Measurements from ENCODE around the gene DFFA.

The DFFA gene

DNA sequence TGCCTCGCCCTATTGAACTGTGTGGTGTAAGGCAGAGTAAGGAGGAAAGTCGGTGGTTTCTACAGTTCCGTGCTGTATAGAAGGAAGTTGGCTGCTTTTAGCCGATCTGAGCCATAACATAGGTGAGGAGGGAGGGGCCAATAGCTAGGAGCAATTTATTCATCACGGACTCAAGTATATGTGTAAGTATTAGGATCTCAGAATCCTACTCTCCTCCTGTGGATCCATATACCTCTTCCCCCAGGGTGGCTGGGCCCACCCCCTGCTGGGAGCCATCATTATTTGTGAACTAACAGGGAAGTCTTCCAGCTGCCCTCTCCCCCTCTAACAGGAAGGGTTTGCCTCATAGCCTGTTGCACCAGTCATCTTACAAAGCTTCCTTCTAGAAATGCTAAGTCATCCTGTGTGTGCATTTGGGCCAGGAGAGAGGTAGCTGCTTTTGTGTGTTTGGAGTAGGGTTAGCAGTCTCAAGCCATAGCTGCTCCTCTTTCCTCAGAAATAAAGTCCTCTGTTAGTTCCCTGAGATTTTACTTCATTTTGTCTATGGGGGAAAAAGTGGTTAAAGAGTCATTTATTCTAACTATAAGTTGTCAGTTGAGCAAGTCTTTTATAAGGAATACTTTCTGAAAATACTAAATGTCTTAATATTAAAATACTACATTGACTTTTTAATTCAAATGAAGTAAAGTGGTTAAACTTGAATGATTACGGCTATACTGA, 57.0 kb downstream of the DFFA start:
- DNase-seq (ENCODE audit: insufficient read length, low spot score) (no peak), FAIRE-seq (no peak)
- TF ChIP-seq, protein P1, sequence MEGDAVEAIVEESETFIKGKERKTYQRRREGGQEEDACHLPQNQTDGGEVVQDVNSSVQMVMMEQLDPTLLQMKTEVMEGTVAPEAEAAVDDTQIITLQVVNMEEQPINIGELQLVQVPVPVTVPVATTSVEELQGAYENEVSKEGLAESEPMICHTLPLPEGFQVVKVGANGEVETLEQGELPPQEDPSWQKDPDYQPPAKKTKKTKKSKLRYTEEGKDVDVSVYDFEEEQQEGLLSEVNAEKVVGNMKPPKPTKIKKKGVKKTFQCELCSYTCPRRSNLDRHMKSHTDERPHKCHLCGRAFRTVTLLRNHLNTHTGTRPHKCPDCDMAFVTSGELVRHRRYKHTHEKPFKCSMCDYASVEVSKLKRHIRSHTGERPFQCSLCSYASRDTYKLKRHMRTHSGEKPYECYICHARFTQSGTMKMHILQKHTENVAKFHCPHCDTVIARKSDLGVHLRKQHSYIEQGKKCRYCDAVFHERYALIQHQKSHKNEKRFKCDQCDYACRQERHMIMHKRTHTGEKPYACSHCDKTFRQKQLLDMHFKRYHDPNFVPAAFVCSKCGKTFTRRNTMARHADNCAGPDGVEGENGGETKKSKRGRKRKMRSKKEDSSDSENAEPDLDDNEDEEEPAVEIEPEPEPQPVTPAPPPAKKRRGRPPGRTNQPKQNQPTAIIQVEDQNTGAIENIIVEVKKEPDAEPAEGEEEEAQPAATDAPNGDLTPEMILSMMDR (IDR thresholded peaks at IDR 0.05; ENCODE audit: insufficient read depth, missing control alignments) = no peak

DNA sequence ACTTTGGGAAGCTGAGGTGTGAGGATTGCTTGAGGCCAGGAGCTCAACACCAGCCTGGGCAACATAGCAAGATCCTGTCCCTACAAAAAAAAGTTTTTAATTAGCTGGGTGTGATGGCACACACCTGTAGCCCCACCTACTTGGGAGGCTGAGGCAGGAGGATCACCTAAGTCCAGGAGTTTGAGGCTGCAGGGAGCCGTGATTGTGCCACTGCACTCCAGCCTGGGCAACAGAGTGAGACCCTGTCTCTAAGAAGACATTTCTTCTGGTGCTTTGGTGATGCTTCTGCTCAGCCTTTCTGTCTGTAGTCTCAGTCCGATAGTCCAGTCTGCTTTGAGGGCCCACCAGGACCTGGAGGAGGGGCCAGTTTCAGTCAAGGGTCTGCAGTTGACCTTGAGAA, 65.1 kb downstream of the DFFA start:
- TF ChIP-seq, protein P1 (IDR thresholded peaks at IDR 0.05; ENCODE audit: insufficient read depth, missing control alignments) = no peak
- no peak for FAIRE-seq
- DNase-seq (ENCODE audit: insufficient read length, low spot score) = no peak

All from D721Med (cell line).